Transverse colon (tissue), 4 donors: ENCODE results near the gene DHRS9. TPM values are rescaled to one million over a fixed set of nuclear protein-coding genes. Genes with fewer than 3 reads are reported as not detected.

Experiments
- DNase-seq: peaks from one replicate; pipeline ENCODE4 v3.0.0-alpha.2; 2019
- H3K27ac ChIP-seq, 4 donors: fragments of 200-600 bp; sonication (generic); 2 replicates each; pipeline ENCODE4 v1.5.1; 2016 to 2018; ENCODE audit warnings: inconsistent platforms in 4 of 4
- H3K27me3 ChIP-seq: fragments of 200-600 bp; sonication (generic); 2 replicates; pipeline ENCODE4 v1.5.1; 2017; ENCODE audit warnings: inconsistent platforms
- H3K36me3 ChIP-seq, 4 donors: fragments of 200-600 bp; sonication (generic); 2 replicates each; pipeline ENCODE4 v1.5.1; 2017 to 2019; ENCODE audit warnings: inconsistent platforms in 4 of 4
- H3K4me1 ChIP-seq, 4 donors: fragments of 200-600 bp; sonication (generic); 2 replicates each; pipeline ENCODE4 v1.5.1; 2017 to 2020; ENCODE audit warnings: inconsistent platforms in 4 of 4
- H3K4me3 ChIP-seq, 4 donors: fragments of 200-600 bp; sonication (generic); 1 replicate in 1 of 4; 2 replicates in 3 of 4; pipeline versions ENCODE4 v1.5.1 to v1.6.1; 2017 to 2019; ENCODE audit warnings: inconsistent platforms in 4 of 4
- H3K9me3 ChIP-seq, 2 donors: fragments of 200-600 bp; sonication (generic); 2 replicates each; pipeline ENCODE4 v1.5.1; 2017 to 2019; ENCODE audit warnings: inconsistent platforms in 2 of 2
- EP300 ChIP-seq: sonication (generic); formaldehyde crosslinking; IDR thresholded peaks from one replicate; pipeline ENCODE4 v1.6.1; 2017; ENCODE audit warnings: antibody characterized with exemption, low read depth
- POLR2A ChIP-seq: fragments of 450-650 bp; IDR thresholded peaks from one replicate; pipeline ENCODE4 v1.6.1; 2016; ENCODE audit warnings: antibody characterized with exemption, mild to moderate bottlenecking, moderate library complexity
- POLR2AphosphoS5 ChIP-seq, 3 donors: sonication (generic); formaldehyde crosslinking; IDR thresholded peaks; one replicate each; pipeline ENCODE4 v1.6.1; 2016; ENCODE audit warnings: antibody characterized with exemption in 3 of 3
- WGBS, 2 donors: methylation state at CpG; one replicate each; pipeline ENCODE4 v1.1.5; 2018; ENCODE audit warnings: low coverage in 1 of 2; 5-methylcytosine and 5-hydroxymethylcytosine counted together
- in situ Hi-C, 4 donors: fragments of 200-750 bp; cut with MboI; loops; one replicate each; pipeline versions ENCODE4 v1.15.0 to v1.15.1; 2017; ENCODE audit warnings: low sequenced_read_pairs in 3 of 4, low pct_ligation_motif_present in 1 of 4, low pct_unique_long_range_greater_than_20kb in 1 of 4
- intact Hi-C: fragments of 100-400 bp; cut with DNase I; formaldehyde crosslinking; loops from one replicate; pipeline ENCODE4 v1.15.1; 2023; ENCODE audit warnings: low total_unique reads
- total RNA-seq, 4 donors: library from RNA; depleted of rRNA; stranded (reverse); fragments of >200 nt; gene quantifications; one replicate each; pipeline ENCODE4 v1.1.0, GENCODE V29; 2016
- TF ChIP-seq, protein P1 (sequence below), 5 experiments: fragments of 200-600 bp in 3 of 5; fragments of 450-650 bp in 2 of 5; sonication (generic) in 3 of 5; IDR thresholded peaks; 1 replicate in 2 of 5; 2 replicates in 3 of 5; pipeline ENCODE4 v1.5.1; 2016 to 2017; ENCODE audit warnings: antibody characterized with exemption in 5 of 5, inconsistent platforms in 3 of 5, mild to moderate bottlenecking in 2 of 5, moderate library complexity in 1 of 5

DHRS9 gene
- total RNA-seq, 4 donors from 2014 or later, result 20.9 to 257 (median 153) TPM

DNA sequence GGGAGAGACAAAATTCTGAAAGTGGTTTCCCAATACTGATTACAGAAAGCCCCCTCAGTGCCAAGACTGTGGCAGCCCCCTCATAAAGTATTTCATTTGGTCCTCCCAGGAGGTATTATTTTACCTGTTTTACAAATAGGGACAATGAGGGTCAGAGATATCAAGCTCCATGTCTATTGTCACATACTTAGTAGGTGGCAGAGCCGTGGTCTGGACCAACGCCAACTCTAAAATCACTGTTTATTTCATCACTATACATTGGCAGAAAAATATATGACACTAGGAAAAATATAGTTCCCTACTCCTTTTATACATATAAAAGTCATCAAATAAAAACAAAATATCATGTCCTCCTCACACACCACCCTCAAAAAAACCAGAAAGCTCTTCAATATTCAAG lies 68.6 kb downstream of the DHRS9 start:
- Histone ChIP-seq H3K27me3 (no peaks in the 10 kb centered on the region), H3K4me1 (no peaks in the 10 kb centered on the region), H3K4me3 (no peak overlapping the region), H3K36me3 (no peaks in the 10 kb centered on the region), H3K27ac (no peak overlapping the region), H3K9me3 (no peaks in the 10 kb centered on the region)
- no peak for DNase-seq
- WGBS, 2 donors, result 48 to 64% methylated on average over 2 of the region's 2 CpGs
- in situ Hi-C loops (loop anchor here in 2 of 4 donors (10.0 kb wide), 1 partner anchor 183 kb away; no protein-coding TSS in a partner anchor), intact Hi-C loops (no loop called here)
- TF ChIP-seq EP300 (no peak), POLR2A (no peak), POLR2AphosphoS5 (IDR thresholded peaks at IDR 0.05) (no peak)
- TF ChIP-seq, protein P1, sequence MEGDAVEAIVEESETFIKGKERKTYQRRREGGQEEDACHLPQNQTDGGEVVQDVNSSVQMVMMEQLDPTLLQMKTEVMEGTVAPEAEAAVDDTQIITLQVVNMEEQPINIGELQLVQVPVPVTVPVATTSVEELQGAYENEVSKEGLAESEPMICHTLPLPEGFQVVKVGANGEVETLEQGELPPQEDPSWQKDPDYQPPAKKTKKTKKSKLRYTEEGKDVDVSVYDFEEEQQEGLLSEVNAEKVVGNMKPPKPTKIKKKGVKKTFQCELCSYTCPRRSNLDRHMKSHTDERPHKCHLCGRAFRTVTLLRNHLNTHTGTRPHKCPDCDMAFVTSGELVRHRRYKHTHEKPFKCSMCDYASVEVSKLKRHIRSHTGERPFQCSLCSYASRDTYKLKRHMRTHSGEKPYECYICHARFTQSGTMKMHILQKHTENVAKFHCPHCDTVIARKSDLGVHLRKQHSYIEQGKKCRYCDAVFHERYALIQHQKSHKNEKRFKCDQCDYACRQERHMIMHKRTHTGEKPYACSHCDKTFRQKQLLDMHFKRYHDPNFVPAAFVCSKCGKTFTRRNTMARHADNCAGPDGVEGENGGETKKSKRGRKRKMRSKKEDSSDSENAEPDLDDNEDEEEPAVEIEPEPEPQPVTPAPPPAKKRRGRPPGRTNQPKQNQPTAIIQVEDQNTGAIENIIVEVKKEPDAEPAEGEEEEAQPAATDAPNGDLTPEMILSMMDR (IDR thresholded peaks at IDR 0.05), result no peak

DNA sequence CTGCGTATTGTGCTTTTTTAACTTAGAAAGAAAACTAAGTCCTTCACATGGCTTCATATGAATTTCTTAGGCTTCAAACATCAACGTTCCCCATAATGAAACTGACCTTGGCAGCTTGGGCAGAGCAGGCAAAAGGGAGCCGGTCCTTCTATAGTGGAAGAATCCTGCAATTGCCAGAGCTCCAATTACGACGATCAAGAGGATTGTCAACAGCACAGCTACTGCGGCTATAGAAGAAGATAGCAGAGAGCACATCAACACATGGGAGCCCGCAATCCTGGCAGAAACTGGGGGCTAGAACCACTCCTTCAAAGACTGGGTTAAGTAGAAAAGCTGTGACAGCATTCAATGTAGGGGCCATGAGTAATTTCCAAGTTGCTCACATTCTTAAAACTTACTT lies 69.8 kb downstream of the DHRS9 start:
- H3K9me3 ChIP-seq, result no peaks in the 10 kb centered on the region
- no peak overlapping the region for H3K27ac ChIP-seq
- H3K4me1 ChIP-seq, result no peaks in the 10 kb centered on the region
- TF ChIP-seq, protein P1 (IDR thresholded peaks at IDR 0.05), result no peak
- TF ChIP-seq POLR2AphosphoS5 (IDR thresholded peaks at IDR 0.05) (no peak), POLR2A (no peak), EP300 (no peak)
- in situ Hi-C loops (loop anchor here in 2 of 4 donors (10.0 kb wide), 1 partner anchor 184 kb away; no protein-coding TSS in a partner anchor), intact Hi-C loops (no loop called here)
- no peak for DNase-seq
- no peaks in the 10 kb centered on the region for H3K27me3 ChIP-seq
- 84 to 87% methylated on average over 5 to 7 of the region's 7 CpGs for WGBS, 2 donors
- H3K36me3 ChIP-seq, result no peaks in the 10 kb centered on the region
- H3K4me3 ChIP-seq, result no peak overlapping the region

DNA sequence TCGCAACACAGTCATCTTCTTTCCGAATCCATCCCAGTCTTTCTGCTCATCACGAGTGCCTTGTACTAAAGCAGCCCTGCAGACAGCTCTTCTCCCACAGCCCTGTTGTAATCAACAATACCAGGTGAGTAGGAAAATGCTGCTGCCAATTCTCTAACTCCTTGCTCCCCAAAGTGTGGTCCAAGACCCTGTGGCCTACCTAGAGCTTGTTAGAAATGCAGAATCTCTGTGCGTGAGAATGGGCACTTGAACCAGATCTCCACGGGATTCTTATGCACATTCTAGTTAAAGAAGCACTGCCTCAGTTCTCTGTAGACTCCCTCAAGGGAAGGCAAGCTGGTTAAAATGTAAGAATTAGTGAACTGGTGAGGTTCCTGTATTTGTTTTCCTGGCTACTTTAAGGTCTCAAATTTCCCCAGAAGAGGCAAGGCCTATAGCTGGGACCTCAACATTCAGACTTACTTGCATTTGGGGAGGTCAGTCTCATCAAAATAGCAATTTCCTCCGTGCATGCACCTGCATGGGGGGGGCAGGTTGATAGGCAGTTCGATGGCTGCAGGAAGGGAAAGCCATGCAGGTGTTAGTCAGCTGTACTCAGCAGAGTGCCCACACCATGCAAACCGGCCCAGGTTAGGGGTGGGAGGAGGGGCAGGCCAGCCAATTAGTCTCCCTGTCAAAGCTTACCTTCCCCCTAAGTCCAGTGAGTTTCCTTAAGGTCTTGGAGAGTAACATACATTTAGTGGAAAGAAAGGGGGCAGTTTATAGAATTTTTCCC lies 70.8 kb downstream of the DHRS9 start:
- no peaks in the 10 kb centered on the region for H3K27me3 ChIP-seq
- no peaks in the 10 kb centered on the region for H3K36me3 ChIP-seq
- TF ChIP-seq POLR2AphosphoS5 (IDR thresholded peaks at IDR 0.05) (no peak), EP300 (no peak), POLR2A (no peak)
- TF ChIP-seq, protein P1 (IDR thresholded peaks at IDR 0.05), result no peak
- no peak overlapping the region for H3K4me3 ChIP-seq
- no peaks in the 10 kb centered on the region for H3K9me3 ChIP-seq
- intact Hi-C loops, result no loop called here
- in situ Hi-C loops, result loop anchor here in 2 of 4 donors (10.0 kb wide), 1 partner anchor 185 kb away; no protein-coding TSS in a partner anchor
- no peaks in the 10 kb centered on the region for H3K4me1 ChIP-seq
- DNase-seq, result no peak
- H3K27ac ChIP-seq, result no peak overlapping the region
- WGBS, 2 donors, result 61 to 74% methylated on average over 3 to 8 of the region's 8 CpGs

DNA sequence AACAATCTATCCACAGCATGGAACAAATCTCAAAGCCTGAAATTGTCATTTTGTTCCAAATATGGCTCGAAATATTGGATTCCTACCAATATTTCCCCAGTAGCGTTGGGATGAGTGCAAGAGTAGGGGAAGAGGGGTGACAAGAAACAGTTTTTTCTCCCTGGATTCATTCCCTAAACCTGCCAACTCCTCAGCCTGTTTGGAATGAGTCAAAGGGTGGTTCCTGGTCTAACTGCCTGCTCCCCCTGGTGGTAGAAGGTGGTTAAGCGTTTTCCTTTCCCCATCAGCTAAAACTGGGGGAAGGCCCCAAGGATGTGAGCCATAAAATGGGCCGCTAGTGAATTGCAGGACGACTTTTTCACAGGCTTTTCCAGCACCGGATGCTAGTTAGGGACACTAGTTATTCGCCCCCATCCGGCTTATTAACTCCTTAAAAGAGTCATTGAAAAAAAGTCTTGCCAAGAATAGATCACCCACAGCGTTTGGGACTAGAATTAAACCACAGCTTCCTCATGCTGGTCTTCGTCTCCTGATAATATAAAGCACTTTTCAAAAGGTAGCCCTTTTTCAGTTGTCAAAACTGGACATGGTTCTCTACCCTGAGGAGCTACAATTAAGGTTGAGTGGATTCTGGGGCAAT lies 72.5 kb downstream of the DHRS9 start:
- in situ Hi-C loops, result no loop called here
- 27 to 33% methylated on average over 7 to 10 of the region's 10 CpGs for WGBS, 2 donors
- DNase-seq, result peak; percentile 68
- intact Hi-C loops, result no loop called here
- H3K27me3 ChIP-seq, result no peaks in the 10 kb centered on the region
- H3K36me3 ChIP-seq, result no peaks in the 10 kb centered on the region
- H3K27ac ChIP-seq, result no peak overlapping the region
- H3K4me1 ChIP-seq, result no peaks in the 10 kb centered on the region
- no peaks in the 10 kb centered on the region for H3K9me3 ChIP-seq
- TF ChIP-seq, protein P1 (IDR thresholded peaks at IDR 0.05), result peak; percentile 66 to 77 (median 77)
- TF ChIP-seq POLR2A, result no peak
- H3K4me3 ChIP-seq, result no peak overlapping the region
